NCI-H146 treated with DMSO at 0.1 percent for 48 hours (cell line): ENCODE results near the gene DDX4.

ENCODE experiments used
- DNase-seq: peaks from one replicate; lab custom pipeline; 2025; ENCODE audit not compliant: unreplicated experiment; lab: John Stamatoyannopoulos, UW

DDX4 gene

GRCh38 chr5:55820488-55820887 lies 82.6 kb downstream of the DDX4 start:
- no peak for DNase-seq

GRCh38 chr5:55821731-55822512 lies 84.1 kb downstream of the DDX4 start:
- DNase-seq, result no peak

GRCh38 chr5:55823151-55823796 lies 85.4 kb downstream of the DDX4 start:
- no peak for DNase-seq

- no peak for DNase-seq
Measured at GRCh38 chr5:55829956-55830355, 92.1 kb downstream of the DDX4 start.

- DNase-seq, result no peak
Measured at GRCh38 chr5:55832446-55832845, 94.6 kb downstream of the DDX4 start.

GRCh38 chr5:55836191-55836590 lies 98.3 kb downstream of the DDX4 start:
- DNase-seq, result no peak

- no peak for DNase-seq
Measured at GRCh38 chr5:55841976-55842375, 104.1 kb downstream of the DDX4 start.

- no peak for DNase-seq
Measured at GRCh38 chr5:55847837-55848236, 110.0 kb downstream of the DDX4 start.

- no peak for DNase-seq
Measured at GRCh38 chr5:55848783-55849182, 110.9 kb downstream of the DDX4 start.

GRCh38 chr5:55850839-55851674 lies 113.2 kb downstream of the DDX4 start, which contains the start of gene IL31RA:
IL31RA (plus strand) TSS chr5:55851357; CDS start chr5:55851571, 214 bp downstream.
- no peak for DNase-seq

GRCh38 chr5:55851675-55851979 lies 113.8 kb downstream of the DDX4 start:
- DNase-seq, result no peak

GRCh38 chr5:55852503-55852902 lies 114.6 kb downstream of the DDX4 start:
- DNase-seq, result no peak

- DNase-seq, result no peak
Measured at GRCh38 chr5:55853041-55853670, 115.3 kb downstream of the DDX4 start.

GRCh38 chr5:55853818-55854217 lies 116.0 kb downstream of the DDX4 start:
- no peak for DNase-seq

- no peak for DNase-seq
Measured at GRCh38 chr5:55855509-55855908, 117.6 kb downstream of the DDX4 start.

- DNase-seq, result no peak
Measured at GRCh38 chr5:55856516-55857246, 118.8 kb downstream of the DDX4 start.

GRCh38 chr5:55857247-55857640 lies 119.4 kb downstream of the DDX4 start:
- DNase-seq, result no peak

- no peak for DNase-seq
Measured at GRCh38 chr5:55858104-55858503, 120.2 kb downstream of the DDX4 start.

GRCh38 chr5:55860288-55860687 lies 122.4 kb downstream of the DDX4 start:
- no peak for DNase-seq

- DNase-seq, result no peak
Measured at GRCh38 chr5:55860709-55861108, 122.8 kb downstream of the DDX4 start.
